GM19455 (cell line): ENCODE data around the gene FHIT.

ENCODE experiments used
- ATAC-seq: cut with Tn5 transposase; IDR thresholded peaks from one replicate; pipeline ENCODE4 v1.9.1; 2021; ENCODE audit not compliant: unreplicated experiment

The FHIT gene

GRCh38 chr3:60309539-60310268, 941.5 kb downstream of the FHIT start:
- ATAC-seq = no peak

- no peak for ATAC-seq
Measured at GRCh38 chr3:60308808-60309207, 942.4 kb downstream of the FHIT start.

GRCh38 chr3:60307562-60308199, 943.6 kb downstream of the FHIT start:
- ATAC-seq = no peak

- no peak for ATAC-seq
Measured at GRCh38 chr3:60304112-60304511, 947.1 kb downstream of the FHIT start.

GRCh38 chr3:60303160-60303559, 948.1 kb downstream of the FHIT start:
- no peak for ATAC-seq

- no peak for ATAC-seq
Measured at GRCh38 chr3:60301142-60301541, 950.1 kb downstream of the FHIT start.

GRCh38 chr3:60298141-60298540, 953.1 kb downstream of the FHIT start:
- ATAC-seq = no peak

GRCh38 chr3:60294181-60294580, 957.1 kb downstream of the FHIT start:
- no peak for ATAC-seq

- ATAC-seq = no peak
Measured at GRCh38 chr3:60291115-60291514, 960.1 kb downstream of the FHIT start.

GRCh38 chr3:60290122-60290492, 961.1 kb downstream of the FHIT start:
- no peak for ATAC-seq

GRCh38 chr3:60289341-60290121, 961.7 kb downstream of the FHIT start:
- no peak for ATAC-seq

- no peak for ATAC-seq
Measured at GRCh38 chr3:60282866-60283265, 968.4 kb downstream of the FHIT start.

GRCh38 chr3:60281970-60282369, 969.3 kb downstream of the FHIT start:
- no peak for ATAC-seq

GRCh38 chr3:60277361-60277800, 973.9 kb downstream of the FHIT start:
- no peak for ATAC-seq

GRCh38 chr3:60276615-60277014, 974.6 kb downstream of the FHIT start:
- no peak for ATAC-seq

GRCh38 chr3:60274646-60275045, 976.6 kb downstream of the FHIT start:
- ATAC-seq = no peak

- ATAC-seq = no peak
Measured at GRCh38 chr3:60274098-60274497, 977.2 kb downstream of the FHIT start.

GRCh38 chr3:60269829-60270266, 981.4 kb downstream of the FHIT start:
- no peak for ATAC-seq

GRCh38 chr3:60269377-60269776, 981.9 kb downstream of the FHIT start:
- no peak for ATAC-seq

- ATAC-seq = no peak
Measured at GRCh38 chr3:60268123-60268522, 983.1 kb downstream of the FHIT start.

- no peak for ATAC-seq
Measured at GRCh38 chr3:60266444-60266843, 984.8 kb downstream of the FHIT start.

- no peak for ATAC-seq
Measured at GRCh38 chr3:60263191-60263590, 988.1 kb downstream of the FHIT start.
